ENCODE data around the gene SLCO1B3. TPM values are rescaled to one million over a fixed set of nuclear protein-coding genes. Genes with fewer than 3 reads are reported as not detected.
"Not testable (repeated sequence)": the region's sequence is repeated elsewhere in the genome, so short reads cannot be mapped to it uniquely, and the experiment has no call there.

Gene SLCO1B3, protein sequence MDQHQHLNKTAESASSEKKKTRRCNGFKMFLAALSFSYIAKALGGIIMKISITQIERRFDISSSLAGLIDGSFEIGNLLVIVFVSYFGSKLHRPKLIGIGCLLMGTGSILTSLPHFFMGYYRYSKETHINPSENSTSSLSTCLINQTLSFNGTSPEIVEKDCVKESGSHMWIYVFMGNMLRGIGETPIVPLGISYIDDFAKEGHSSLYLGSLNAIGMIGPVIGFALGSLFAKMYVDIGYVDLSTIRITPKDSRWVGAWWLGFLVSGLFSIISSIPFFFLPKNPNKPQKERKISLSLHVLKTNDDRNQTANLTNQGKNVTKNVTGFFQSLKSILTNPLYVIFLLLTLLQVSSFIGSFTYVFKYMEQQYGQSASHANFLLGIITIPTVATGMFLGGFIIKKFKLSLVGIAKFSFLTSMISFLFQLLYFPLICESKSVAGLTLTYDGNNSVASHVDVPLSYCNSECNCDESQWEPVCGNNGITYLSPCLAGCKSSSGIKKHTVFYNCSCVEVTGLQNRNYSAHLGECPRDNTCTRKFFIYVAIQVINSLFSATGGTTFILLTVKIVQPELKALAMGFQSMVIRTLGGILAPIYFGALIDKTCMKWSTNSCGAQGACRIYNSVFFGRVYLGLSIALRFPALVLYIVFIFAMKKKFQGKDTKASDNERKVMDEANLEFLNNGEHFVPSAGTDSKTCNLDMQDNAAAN
- total RNA-seq: not detected

DNA sequence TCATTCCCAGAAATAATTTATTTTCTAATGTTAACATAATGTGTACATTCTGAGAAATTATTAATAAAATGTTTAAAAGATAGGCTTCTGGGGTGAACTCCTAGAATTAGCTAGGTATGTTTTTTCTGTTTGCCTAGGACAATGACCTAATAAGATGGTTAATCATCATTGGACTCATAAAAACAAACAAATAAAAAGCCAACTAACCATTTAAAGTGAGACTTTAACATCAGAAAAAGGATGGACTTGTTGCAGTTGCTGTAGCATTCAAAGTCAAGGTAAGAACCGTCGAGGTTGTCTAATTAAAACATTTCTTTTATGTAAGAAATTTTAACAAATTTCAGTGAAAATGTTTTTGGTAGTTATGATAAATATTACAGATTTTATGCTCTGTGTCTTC, at the start of gene SLCO1B3:
Gene SLCO1B3 (plus strand): TSS at position 219 of the 400 bp plus-strand sequence. CDS start 5,034 bp downstream, outside the sequence.
- ATAC-seq (no peak), DNase-seq (no peak)
- H3K36me3 Mint-ChIP-seq (ENCODE audit: low read depth): no peaks in the 10 kb centered on the region
- CTCF ChIA-PET: no interaction called here
- no peak within 1 kb of the TSS for H3K27ac Mint-ChIP-seq
- no peaks in the 10 kb centered on the region for H3K27me3 Mint-ChIP-seq (ENCODE audit: low read depth)
- no peak within 1 kb of the TSS for H3K4me3 Mint-ChIP-seq
- no peaks in the 10 kb centered on the region for H3K9me3 Mint-ChIP-seq (ENCODE audit: insufficient read depth)
- POLR2A ChIA-PET: no interaction called here
- H3K4me1 Mint-ChIP-seq (ENCODE audit: low read depth): no peaks in the 10 kb centered on the region

DNA sequence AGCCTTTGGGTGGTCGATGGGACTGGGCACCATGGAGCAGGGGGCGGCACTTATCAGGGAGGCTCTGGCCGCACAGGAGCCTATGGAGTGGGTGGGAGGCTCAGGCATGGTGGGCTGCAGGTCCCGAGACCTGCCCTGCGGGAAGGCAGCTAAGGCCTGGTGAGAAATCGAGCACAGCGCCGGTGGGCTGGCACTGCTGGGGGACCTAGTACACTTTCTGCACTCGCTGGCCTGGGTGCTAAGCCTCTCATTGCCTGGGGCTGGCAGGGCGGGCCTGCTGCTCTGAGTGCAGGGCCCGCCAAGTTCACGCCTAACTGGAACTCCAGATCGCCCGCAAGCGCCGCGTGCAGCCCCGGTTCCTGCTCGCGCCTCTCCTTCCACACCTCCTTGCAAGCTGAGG, 33.1 kb upstream of the SLCO1B3 start:
- CTCF ChIA-PET: no interaction called here
- Mint-ChIP-seq H3K27ac (no peak overlapping the region), H3K27me3 (ENCODE audit: low read depth) (no peaks in the 10 kb centered on the region), H3K4me1 (ENCODE audit: low read depth) (no peaks in the 10 kb centered on the region), H3K9me3 (ENCODE audit: insufficient read depth) (peaks cover 3% of the 10 kb centered on the region), H3K4me3 (no peak overlapping the region), H3K36me3 (ENCODE audit: low read depth) (no peaks in the 10 kb centered on the region)
- DNase-seq: no peak
- ATAC-seq: no peak
- POLR2A ChIA-PET: no interaction called here

DNA sequence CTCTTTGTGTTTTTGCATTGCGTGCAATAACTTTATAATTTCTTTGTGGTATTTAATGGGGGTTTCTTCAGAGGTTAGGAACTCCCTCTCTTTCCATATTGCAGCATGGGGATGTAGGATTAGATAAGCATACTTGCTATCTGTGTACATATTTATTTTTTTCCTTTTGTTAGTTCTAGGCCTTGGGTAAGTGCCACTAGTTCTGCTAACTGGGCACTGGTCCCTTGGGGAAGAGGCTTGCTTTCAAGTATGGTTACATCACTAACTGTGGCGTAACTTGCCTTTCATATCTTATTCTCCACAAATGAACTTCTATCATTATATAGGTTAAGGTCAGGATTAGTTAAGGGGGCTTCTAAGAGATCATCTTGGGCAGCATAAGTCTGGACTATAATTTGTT, 31.5 kb upstream of the SLCO1B3 start:
- Mint-ChIP-seq H3K27me3 (ENCODE audit: low read depth) (no peaks in the 10 kb centered on the region), H3K9me3 (ENCODE audit: insufficient read depth) (peaks cover 3% of the 10 kb centered on the region), H3K4me3 (no peak overlapping the region), H3K4me1 (ENCODE audit: low read depth) (no peaks in the 10 kb centered on the region), H3K36me3 (ENCODE audit: low read depth) (no peaks in the 10 kb centered on the region), H3K27ac (no peak overlapping the region)
- no peak for DNase-seq
- ATAC-seq: no peak
- CTCF ChIA-PET: no interaction called here
- POLR2A ChIA-PET: no interaction called here

DNA sequence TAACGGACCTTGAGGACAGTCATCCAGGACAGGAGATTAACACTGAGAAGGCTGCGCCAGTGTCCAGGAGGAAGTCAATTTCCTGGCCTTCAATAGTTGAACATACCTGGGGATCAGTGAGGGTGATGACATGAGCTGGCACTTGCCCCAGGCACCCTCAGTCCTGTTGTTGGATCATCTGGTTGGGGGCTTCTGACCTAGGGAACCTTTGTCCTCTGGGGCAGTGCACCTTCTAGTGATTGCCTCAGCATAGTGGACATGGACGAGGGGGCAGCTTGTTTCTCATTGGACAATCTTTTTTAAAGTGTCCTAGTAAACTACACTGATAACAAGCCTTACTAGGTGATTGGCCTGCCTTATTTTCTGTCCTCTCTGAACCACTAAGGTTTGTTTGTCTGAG, 30.5 kb upstream of the SLCO1B3 start:
- H3K36me3 Mint-ChIP-seq (ENCODE audit: low read depth); CTCF ChIA-PET; H3K9me3 Mint-ChIP-seq (ENCODE audit: insufficient read depth); POLR2A ChIA-PET; DNase-seq; H3K4me3 Mint-ChIP-seq; H3K27ac Mint-ChIP-seq; H3K27me3 Mint-ChIP-seq (ENCODE audit: low read depth); H3K4me1 Mint-ChIP-seq (ENCODE audit: low read depth); ATAC-seq: not testable (repeated sequence)

DNA sequence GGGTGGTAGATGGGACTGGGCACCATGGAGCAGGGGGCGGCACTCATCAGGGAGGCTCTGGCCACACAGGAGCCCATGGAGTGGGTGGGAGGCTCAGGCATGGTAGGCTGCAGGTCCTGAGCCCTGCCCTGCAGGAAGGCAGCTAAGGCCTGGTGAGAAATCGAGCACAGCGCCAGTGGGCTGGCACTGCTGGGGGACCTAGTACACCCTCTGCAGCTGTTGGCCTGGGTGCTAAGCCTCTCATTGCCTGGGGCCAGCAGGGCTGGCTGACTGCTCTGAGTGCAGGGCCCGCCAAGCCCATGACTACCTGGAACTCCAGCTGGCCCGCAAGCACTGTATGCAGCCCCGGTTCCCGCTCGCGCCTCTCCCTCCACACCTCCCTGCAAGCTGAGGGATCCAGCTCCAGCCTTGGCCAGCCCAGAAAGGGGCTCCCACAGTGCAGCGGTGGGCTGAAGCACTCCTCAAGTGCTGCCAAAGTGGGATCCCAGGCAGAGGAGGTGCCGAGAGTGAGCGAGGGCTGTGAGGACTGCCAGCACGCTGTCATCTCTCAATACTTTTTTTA, 26.6 kb upstream of the SLCO1B3 start:
- H3K4me3 Mint-ChIP-seq; CTCF ChIA-PET; H3K27me3 Mint-ChIP-seq (ENCODE audit: low read depth); H3K36me3 Mint-ChIP-seq (ENCODE audit: low read depth); H3K27ac Mint-ChIP-seq; H3K4me1 Mint-ChIP-seq (ENCODE audit: low read depth); ATAC-seq; DNase-seq; H3K9me3 Mint-ChIP-seq (ENCODE audit: insufficient read depth); POLR2A ChIA-PET: not testable (repeated sequence)

DNA sequence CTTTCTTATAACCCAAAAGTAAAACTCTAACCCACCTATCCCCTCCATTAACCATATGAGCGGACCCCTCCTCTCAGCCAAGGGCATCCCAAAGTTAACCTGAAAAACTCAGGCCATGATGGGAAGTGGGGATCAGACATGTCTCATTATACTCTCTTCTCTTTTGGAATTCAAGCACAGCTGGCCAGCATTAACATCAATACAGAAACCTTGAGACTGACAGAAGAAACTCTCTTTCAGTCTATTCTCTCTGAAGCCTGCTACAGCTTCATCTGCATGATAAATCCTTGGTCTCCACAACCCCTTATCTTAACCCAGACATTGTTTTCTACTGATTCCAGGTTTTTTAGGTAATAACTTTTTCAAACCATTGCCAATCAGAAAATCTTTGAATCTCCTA, 17.5 kb upstream of the SLCO1B3 start:
- Mint-ChIP-seq H3K27me3 (ENCODE audit: low read depth) (no peaks in the 10 kb centered on the region), H3K9me3 (ENCODE audit: insufficient read depth) (peaks cover 3% of the 10 kb centered on the region), H3K27ac (no peak overlapping the region), H3K4me1 (ENCODE audit: low read depth) (no peaks in the 10 kb centered on the region), H3K36me3 (ENCODE audit: low read depth) (no peaks in the 10 kb centered on the region), H3K4me3 (no peak overlapping the region)
- CTCF ChIA-PET: no interaction called here
- POLR2A ChIA-PET: no interaction called here
- no peak for DNase-seq
- ATAC-seq: no peak

DNA sequence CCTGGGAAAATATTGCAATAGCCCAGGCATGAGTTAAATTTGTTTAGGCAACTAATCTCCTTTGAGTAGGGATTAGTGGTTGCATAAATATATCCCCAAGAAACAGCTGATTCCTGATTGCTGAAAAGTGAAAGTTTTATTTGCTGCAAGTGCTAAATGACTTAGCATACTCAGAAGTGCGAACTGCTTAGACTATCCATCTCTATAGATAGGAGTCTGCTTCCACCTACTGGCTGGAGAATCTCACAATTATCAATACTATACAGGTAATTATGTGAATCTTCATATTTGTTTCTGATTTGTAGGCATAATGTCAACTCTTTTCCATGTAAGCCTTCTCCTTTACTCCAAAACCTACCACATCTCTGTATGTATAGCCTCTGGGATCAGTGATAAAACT, 12.0 kb upstream of the SLCO1B3 start:
- no peaks in the 10 kb centered on the region for H3K4me1 Mint-ChIP-seq (ENCODE audit: low read depth)
- CTCF ChIA-PET: no interaction called here
- ATAC-seq: no peak

DNA sequence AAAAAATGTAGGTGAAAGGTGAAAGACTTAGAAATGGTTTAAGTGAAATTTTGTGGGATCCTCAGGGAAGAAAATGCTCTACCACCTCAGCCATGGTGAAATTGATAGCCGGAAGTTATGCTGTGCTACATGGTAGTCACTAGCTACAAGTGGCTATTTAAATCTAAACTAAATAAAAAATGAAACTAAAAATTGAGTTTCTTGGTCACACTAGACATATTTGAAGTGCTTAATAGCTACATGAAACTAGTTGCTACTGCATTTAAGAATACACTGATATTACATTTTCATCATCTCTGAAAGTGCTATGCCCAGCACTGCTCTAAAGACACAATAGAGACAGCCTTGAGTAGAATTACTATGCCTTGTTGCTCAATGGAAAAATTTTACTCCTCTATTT, 10.3 kb upstream of the SLCO1B3 start:
- CTCF ChIA-PET: no interaction called here
- Mint-ChIP-seq H3K36me3 (ENCODE audit: low read depth) (no peaks in the 10 kb centered on the region), H3K27ac (no peak overlapping the region), H3K4me3 (no peak overlapping the region), H3K27me3 (ENCODE audit: low read depth) (no peaks in the 10 kb centered on the region), H3K9me3 (ENCODE audit: insufficient read depth) (no peaks in the 10 kb centered on the region), H3K4me1 (ENCODE audit: low read depth) (no peaks in the 10 kb centered on the region)
- DNase-seq (no peak), ATAC-seq (no peak)
- POLR2A ChIA-PET: no interaction called here

More for the DNA sequence above, 12.0 kb upstream of the SLCO1B3 start:
- Mint-ChIP-seq H3K4me3 (no peak overlapping the region), H3K9me3 (ENCODE audit: insufficient read depth) (no peaks in the 10 kb centered on the region), H3K27me3 (ENCODE audit: low read depth) (no peaks in the 10 kb centered on the region), H3K36me3 (ENCODE audit: low read depth) (no peaks in the 10 kb centered on the region), H3K27ac (no peak overlapping the region)
- POLR2A ChIA-PET: no interaction called here
- no peak for DNase-seq

DNA sequence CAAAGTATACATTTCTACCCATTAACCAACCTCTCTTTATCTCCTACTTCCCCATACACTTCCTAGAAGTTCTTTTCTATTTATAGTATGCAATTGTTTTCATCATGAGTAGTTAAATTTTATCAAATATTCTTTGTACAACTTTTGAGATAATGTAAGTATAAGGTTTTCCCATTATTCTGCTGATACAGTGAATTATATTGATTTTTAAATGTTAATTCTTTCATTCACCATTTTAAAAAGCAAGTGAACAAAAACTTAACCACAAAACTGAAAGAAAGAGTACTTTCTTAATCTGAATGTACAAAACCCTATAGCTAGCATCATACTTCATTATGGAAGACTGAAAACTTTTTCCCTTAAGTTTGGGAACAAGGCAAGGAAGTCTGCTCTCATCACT, 9.5 kb upstream of the SLCO1B3 start:
- POLR2A ChIA-PET: no interaction called here
- ATAC-seq: no peak
- no peaks in the 10 kb centered on the region for H3K27me3 Mint-ChIP-seq (ENCODE audit: low read depth)

DNA sequence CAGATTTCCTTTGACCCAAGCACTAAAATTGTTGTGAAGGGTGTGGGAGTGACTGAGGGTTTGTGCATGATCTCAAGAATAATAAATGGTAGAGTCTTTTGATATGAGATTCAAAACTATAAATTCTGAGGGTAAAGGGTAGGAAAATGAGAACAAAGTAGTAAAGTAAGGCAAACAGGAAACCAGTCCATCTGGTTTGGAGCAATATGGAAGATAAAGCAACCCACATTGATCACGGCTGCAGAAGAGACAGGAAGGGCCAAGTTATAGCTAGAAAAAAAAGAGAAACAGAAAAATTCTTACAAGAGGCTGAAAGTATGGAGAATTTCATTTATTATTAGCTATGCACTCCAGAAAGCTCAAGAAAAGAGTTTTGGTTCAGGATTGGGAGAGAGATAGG, 4.6 kb upstream of the SLCO1B3 start:
- ChIA-PET POLR2A (no interaction called here), CTCF (no interaction called here)
- ATAC-seq: no peak

More for the DNA sequence above, 9.5 kb upstream of the SLCO1B3 start:
- no peak overlapping the region for H3K27ac Mint-ChIP-seq
- H3K9me3 Mint-ChIP-seq (ENCODE audit: insufficient read depth): no peaks in the 10 kb centered on the region
- H3K4me3 Mint-ChIP-seq: no peak overlapping the region
- no peaks in the 10 kb centered on the region for H3K36me3 Mint-ChIP-seq (ENCODE audit: low read depth)
- no peak for DNase-seq
- CTCF ChIA-PET: no interaction called here
- H3K4me1 Mint-ChIP-seq (ENCODE audit: low read depth): no peaks in the 10 kb centered on the region

DNA sequence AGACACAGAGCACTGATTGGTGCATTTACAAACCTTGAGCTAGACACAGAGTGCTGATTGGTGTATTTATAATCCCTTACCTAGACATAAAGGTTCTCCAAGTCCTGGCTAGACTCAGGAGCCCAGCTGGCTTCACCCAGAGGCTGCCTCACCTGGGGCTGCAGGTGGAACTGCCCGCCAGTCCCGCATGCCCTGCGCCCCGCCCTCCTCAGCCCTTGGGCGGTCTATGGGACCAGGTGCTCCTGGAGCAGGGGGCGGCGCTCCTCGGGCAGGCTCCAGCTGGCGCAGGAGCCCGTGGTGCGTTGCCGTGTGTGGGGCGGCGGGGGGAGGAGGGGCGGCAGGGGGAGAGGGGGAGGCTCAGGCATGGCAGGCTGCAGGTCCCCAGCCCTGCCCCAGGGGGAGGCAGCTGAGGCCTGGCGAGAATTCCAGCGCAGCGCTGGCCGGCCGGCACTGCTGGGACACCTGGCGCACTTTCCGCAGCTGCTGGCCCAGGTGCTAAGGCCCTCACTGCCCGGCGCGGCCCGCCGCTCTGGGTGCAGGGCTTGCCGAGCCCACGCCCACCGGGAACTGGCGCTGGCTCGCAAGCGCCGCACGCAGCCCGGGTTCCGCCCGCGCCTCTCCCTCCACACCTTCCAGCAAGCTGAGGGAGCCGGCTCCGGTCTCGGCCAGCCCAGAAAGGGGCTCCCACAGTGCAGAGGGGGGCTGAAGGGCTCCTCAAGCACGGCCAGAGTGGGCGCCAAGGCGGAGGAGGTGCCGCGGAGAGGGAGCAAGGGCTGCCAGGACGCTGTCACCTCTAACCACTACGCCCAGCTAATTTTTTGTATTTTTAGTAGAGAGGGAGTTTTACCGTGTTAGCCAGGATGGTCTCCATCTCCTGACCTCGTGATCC, 3.1 kb upstream of the SLCO1B3 start:
- Mint-ChIP-seq H3K36me3 (ENCODE audit: low read depth) (no peaks in the 10 kb centered on the region), H3K4me3 (no peak overlapping the region), H3K9me3 (ENCODE audit: insufficient read depth) (no peaks in the 10 kb centered on the region), H3K27ac (no peak overlapping the region), H3K27me3 (ENCODE audit: low read depth) (no peaks in the 10 kb centered on the region), H3K4me1 (ENCODE audit: low read depth) (no peaks in the 10 kb centered on the region)
- no peak for ATAC-seq
- CTCF ChIA-PET: no interaction called here
- POLR2A ChIA-PET: no interaction called here
- no peak for DNase-seq

More for the DNA sequence above, 4.6 kb upstream of the SLCO1B3 start:
- no peak overlapping the region for H3K27ac Mint-ChIP-seq
- no peak for DNase-seq
- H3K4me1 Mint-ChIP-seq (ENCODE audit: low read depth): no peaks in the 10 kb centered on the region
- H3K9me3 Mint-ChIP-seq (ENCODE audit: insufficient read depth): no peaks in the 10 kb centered on the region
- no peak overlapping the region for H3K4me3 Mint-ChIP-seq
- H3K36me3 Mint-ChIP-seq (ENCODE audit: low read depth): no peaks in the 10 kb centered on the region
- no peaks in the 10 kb centered on the region for H3K27me3 Mint-ChIP-seq (ENCODE audit: low read depth)

DNA sequence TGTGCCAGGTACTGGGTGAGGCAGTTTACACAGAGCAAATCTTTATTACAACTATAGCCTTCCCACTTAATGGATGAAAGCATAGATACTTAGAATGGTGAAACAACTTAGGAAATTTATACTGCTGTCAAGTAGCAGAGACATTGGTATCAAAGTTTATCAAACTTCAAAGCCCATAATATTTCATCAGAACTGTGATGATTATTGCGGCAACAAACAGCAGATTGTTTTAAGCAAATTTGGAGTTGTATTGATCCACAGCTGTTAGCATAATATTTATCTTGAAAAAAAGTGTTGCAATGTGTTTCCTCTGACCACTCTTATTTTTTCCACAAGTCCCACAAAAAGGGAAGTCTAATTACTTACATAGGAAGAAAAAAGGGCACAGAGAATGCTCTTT, 2.0 kb upstream of the SLCO1B3 start:
- Mint-ChIP-seq H3K36me3 (ENCODE audit: low read depth) (no peaks in the 10 kb centered on the region), H3K9me3 (ENCODE audit: insufficient read depth) (no peaks in the 10 kb centered on the region), H3K27ac (no peak overlapping the region), H3K27me3 (ENCODE audit: low read depth) (no peaks in the 10 kb centered on the region), H3K4me3 (no peak overlapping the region), H3K4me1 (ENCODE audit: low read depth) (no peaks in the 10 kb centered on the region)
- ATAC-seq (no peak), DNase-seq (no peak)
- POLR2A ChIA-PET: no interaction called here
- CTCF ChIA-PET: no interaction called here

All from activated CD8-positive, alpha-beta T cell treated with anti-CD3 and anti-CD28 coated beads, Interleukin-2, amount 10 ng/mL, durations not matched to agents 7 days and 5 days (primary cell).